ENCODE results near the gene SLC27A3.

SLC27A3 gene

DNA sequence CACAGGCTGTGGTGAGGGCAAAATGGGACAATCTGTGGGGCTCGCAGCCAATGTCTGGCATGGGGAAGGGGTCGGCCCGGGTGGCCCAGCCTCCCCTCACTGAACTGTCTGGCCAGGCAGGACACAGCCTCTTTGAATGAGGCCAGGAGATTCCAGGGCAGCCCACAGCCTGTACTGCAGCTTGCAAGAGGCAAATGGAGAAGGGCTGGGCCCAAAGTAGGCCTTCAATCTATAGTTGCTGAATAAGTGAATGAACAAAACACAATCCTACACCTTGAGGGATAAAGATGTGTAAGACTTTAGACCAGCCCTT is 23.2 kb downstream of the SLC27A3 start:
- Mint-ChIP-seq H3K27me3 (no peaks in the 10 kb centered on the region), H3K9me3 (ENCODE audit: low read depth) (no peaks in the 10 kb centered on the region), H3K4me3 (no peak overlapping the region), H3K27ac (no peak overlapping the region), H3K4me1 (ENCODE audit: low read depth) (peaks cover 16% of the 10 kb centered on the region), H3K36me3 (no peaks in the 10 kb centered on the region)

DNA sequence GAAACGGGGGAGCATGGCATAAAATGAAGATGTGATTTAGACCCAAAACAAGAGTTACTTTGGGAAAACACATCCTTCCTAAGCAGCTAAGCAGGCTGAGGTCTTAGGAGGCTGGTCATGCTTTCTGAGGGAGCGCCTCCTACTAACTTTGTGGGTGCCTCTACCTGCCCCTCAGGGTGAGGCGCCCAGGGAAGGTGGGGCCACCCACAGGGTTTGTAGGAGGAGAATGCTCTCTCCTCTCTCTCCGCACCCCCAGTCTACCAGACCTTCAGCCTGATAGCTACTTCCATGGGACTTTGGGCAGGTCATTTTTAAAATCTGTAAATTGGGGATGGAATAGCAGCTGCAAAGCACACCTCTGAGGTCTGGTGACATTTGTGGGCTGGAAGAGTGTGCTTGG is 23.8 kb downstream of the SLC27A3 start:
- Mint-ChIP-seq H3K27me3 (no peaks in the 10 kb centered on the region), H3K9me3 (ENCODE audit: low read depth) (no peaks in the 10 kb centered on the region), H3K36me3 (peaks cover 2% of the 10 kb centered on the region), H3K4me1 (ENCODE audit: low read depth) (peaks cover 21% of the 10 kb centered on the region), H3K27ac (no peak overlapping the region), H3K4me3 (no peak overlapping the region)

DNA sequence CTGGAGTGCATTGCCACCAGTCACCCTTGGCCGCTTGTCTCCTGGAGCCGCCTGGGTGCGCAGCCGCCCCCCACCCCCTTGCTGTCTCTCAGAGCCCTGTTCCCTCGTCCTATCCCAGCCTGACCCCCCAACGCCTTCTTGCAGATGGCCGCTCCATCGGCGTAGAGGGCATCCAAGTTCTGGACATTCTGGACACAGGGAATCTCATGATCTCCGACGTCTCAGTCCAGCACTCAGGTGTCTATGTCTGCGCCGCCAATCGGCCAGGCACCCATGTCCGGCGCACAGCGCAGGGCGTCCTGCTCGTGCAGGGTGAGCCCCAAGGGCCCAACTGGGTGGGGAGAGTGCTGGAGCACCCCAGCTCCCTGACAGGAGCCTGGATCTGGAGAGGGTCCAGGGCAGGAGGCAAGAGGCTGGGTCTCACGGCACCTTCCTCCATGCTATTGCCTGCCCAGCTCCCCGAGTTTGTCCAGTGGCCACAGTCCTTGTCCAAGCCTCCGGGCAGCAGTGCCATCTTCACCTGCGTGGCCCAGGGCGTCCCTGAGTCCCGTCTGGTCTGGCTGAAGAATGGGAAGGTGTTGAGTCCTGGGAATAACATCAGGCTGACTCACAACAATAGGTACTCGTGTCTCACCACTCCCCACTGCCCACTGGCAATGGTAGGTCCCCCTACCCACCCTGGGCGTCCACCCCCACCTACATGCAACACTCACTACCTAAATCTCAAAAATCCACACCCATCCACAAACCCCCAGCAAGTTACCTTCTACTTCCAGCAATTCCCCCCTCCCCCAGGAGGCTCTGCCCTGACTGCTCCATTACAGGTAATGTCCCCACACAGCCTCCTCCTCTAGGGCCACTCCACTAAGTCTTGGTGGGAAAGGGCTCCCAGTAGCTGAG is 24.6 kb downstream of the SLC27A3 start:
- no peak overlapping the region for H3K4me3 Mint-ChIP-seq
- peaks cover 25% of the 10 kb centered on the region for H3K4me1 Mint-ChIP-seq (ENCODE audit: low read depth)
- no peaks in the 10 kb centered on the region for H3K9me3 Mint-ChIP-seq (ENCODE audit: low read depth)
- no peak overlapping the region for H3K27ac Mint-ChIP-seq
- peaks cover 2% of the 10 kb centered on the region for H3K36me3 Mint-ChIP-seq
- H3K27me3 Mint-ChIP-seq: no peaks in the 10 kb centered on the region

DNA sequence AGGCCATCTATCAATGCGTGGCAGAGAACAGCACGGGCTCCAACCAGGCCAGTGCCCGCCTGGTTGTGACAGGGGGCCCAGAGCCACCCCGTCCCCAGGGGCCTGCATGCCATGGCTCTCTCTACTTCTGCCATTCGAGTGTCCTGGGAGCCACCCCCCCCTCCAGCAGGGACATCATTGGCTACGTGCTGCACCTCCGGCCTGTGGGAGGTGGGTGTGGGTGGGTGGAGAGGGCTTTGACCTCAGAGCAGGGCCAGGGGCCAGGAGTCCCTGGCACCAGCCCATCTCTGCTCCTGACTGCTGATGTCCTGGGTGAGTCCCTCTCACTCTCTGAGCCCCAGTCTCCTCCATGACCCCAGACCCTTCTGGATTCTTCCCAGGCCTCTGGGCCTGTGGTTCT is 25.3 kb downstream of the SLC27A3 start:
- Mint-ChIP-seq H3K27ac (no peak overlapping the region), H3K27me3 (no peaks in the 10 kb centered on the region), H3K4me3 (no peak overlapping the region), H3K4me1 (ENCODE audit: low read depth) (peaks cover 29% of the 10 kb centered on the region), H3K9me3 (ENCODE audit: low read depth) (no peaks in the 10 kb centered on the region), H3K36me3 (peaks cover 2% of the 10 kb centered on the region)

DNA sequence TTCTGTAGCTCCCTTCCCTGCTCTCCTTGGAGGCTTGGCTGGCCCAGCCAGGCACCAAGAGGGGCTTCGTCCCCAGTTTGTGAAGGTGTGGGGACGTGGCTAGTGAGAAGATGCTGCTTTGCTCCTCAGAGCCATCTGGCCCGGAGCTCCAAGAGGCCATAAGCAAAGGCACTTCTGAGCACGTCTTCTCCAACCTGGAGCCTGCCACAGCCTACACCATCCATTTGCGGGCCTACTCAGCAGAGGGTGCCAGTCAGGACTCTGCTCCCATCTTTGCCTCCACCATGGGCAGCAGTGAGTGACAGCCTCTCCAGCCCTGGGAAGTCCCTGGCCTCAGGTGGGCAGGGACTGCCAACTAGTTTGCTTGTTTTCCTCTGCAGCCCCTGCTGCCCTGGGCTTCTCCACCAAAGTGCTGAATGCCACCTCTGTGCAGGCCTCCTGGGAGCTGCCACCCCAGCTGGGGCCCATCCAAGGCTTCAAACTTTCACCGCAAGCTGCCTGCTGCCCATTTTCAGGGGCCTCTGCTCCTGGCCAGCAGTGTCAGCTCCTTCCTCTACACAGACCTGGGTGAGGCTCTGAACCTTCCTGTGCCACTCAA is 25.9 kb downstream of the SLC27A3 start:
- Mint-ChIP-seq H3K4me3 (no peak overlapping the region), H3K27me3 (no peaks in the 10 kb centered on the region), H3K4me1 (ENCODE audit: low read depth) (peaks cover 35% of the 10 kb centered on the region), H3K27ac (peak overlapping the region; percentile 46), H3K9me3 (ENCODE audit: low read depth) (no peaks in the 10 kb centered on the region), H3K36me3 (peaks cover 2% of the 10 kb centered on the region)

DNA sequence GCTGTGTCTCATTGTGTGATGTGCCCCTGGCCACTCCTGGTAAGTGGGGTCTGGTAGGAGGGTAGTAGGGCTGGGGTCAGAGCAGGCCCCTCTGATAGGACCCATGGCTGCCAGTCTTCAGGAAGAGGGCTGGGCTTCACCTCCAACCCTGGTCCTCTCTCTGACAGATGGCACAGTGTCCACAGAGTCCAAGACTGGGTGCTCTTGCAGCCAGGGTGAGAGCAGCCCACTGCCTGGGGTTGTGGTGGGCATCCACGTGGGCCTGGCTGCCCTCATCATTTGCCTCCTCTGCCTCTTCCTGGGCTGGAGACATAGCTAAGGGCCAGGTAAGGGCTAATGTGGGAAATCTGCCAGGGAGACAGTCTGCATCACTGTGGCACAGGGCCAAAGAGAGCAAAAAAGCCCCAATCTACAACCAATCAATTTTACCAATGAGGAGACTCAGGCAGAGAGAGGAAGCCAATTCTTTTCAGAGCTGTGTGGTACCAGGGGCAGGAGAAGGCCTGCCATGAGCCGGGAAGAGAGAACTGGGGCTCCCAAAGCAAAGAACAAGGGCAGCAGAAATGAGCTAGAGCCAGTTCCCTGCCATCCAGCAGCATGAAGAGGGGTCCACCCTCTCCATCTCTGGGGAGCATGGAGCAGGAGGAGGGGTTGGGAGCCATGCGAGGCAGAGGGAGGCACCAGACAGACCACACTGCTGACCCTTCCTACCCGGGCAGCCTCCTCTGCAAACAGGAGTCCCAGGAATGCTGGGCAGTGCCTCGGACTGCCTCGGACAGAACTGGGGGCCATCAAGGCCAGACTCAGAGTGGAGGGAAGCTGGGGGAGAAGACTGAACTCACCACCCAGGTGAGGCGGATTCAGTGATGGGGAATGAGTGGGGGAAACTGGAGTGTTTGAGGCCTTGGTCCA is 26.8 kb downstream of the SLC27A3 start:
- Mint-ChIP-seq H3K4me3 (no peak overlapping the region), H3K36me3 (peaks cover 2% of the 10 kb centered on the region), H3K9me3 (ENCODE audit: low read depth) (no peaks in the 10 kb centered on the region), H3K27ac (peak overlapping the region; percentile 17), H3K4me1 (ENCODE audit: low read depth) (peaks cover 38% of the 10 kb centered on the region), H3K27me3 (no peaks in the 10 kb centered on the region)

DNA sequence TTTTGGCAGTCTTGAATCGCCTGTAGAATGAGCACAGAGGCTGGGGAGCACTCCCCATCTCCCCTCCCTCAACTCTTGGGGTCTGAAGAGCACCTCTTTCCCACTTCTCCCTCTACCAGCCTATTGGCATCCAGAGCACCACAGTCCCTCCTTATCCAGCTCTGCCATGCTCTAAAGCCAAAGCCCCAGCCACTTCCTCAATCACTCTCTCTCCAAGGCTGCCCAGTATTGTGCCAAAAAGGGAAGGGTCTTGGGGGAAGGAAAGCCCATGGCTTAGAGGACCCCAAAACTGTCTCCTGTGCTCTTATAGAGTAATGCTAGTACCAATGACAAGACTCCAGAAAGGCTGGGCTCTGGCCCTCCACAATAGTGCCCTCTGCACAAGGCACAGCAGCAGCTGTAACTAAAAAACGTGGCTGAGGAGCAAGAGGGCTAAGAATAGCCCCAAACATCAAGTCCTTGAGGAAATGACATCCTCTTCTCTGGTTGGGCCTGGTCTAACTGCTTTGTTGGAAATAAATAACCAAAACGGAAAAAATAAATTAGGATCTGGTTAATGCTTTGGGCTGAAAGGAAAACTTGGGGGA is 28.4 kb downstream of the SLC27A3 start:
- H3K4me1 Mint-ChIP-seq (ENCODE audit: low read depth): peaks cover 35% of the 10 kb centered on the region
- no peaks in the 10 kb centered on the region for H3K9me3 Mint-ChIP-seq (ENCODE audit: low read depth)
- no peaks in the 10 kb centered on the region for H3K27me3 Mint-ChIP-seq
- peak overlapping the region; percentile 78 for H3K27ac Mint-ChIP-seq
- peaks cover 2% of the 10 kb centered on the region for H3K36me3 Mint-ChIP-seq
- peak overlapping the region; percentile 38 for H3K4me3 Mint-ChIP-seq

DNA sequence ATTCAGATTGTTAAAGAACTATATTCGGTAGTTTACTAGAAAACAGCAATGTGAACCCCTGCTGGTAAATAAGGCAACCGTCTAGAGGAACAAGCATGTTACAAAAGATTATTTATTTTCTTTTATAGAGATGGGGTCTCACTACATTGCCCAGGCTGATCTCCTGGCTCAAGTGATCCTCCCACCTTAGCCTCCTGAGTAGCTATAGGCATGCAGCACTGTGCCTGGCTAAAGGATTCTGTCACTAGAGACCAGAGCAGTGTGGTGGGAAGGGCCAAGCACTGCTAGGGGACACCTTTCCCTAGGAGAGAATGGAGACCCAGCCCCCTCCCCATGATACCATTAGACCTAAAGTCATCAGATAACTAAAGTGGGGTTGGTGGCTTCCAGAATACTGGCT is 28.9 kb downstream of the SLC27A3 start:
- no peaks in the 10 kb centered on the region for H3K27me3 Mint-ChIP-seq
- H3K27ac Mint-ChIP-seq: peak overlapping the region; percentile 79
- H3K4me3 Mint-ChIP-seq: no peak overlapping the region
- H3K36me3 Mint-ChIP-seq: peaks cover 2% of the 10 kb centered on the region
- H3K4me1 Mint-ChIP-seq (ENCODE audit: low read depth): peaks cover 35% of the 10 kb centered on the region
- no peaks in the 10 kb centered on the region for H3K9me3 Mint-ChIP-seq (ENCODE audit: low read depth)

DNA sequence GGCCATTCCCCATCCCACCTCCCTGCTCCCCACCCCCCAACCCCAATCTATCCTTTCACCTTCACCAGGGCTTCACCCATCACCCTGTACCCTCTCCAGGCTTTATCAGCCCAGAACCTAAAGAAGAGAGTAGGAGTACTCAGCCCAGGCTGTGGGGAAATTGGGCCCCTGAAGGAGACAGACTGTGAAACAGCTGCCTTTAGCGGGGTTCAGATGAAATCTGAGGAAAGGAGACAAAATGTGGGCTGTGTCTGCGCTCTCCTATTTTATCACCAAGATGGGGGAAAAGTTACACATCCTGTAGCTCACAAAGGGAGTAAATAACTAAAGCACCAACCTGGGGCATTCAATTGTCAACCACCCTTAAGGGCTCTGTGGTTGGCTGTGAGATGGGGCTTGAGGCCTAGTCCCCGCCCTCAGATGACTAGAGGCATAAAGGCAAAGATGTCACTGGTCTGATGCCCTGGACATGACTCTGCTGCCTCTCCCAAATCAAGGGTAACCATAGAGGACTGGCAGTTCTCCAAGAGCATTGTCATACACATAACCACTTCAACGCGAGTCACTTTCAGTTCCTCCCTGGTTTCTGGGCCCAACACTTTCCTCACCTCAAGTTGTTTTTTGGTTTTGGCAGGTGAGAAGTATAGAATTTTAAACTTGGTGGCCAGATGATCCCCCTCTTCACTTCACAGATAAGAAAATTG is 30.0 kb downstream of the SLC27A3 start:
- peaks cover 35% of the 10 kb centered on the region for H3K4me1 Mint-ChIP-seq (ENCODE audit: low read depth)
- peak overlapping the region; percentile 92 for H3K27ac Mint-ChIP-seq
- H3K4me3 Mint-ChIP-seq: peak overlapping the region; percentile 68
- H3K9me3 Mint-ChIP-seq (ENCODE audit: low read depth): no peaks in the 10 kb centered on the region
- no peaks in the 10 kb centered on the region for H3K27me3 Mint-ChIP-seq
- H3K36me3 Mint-ChIP-seq: peaks cover 4% of the 10 kb centered on the region

DNA sequence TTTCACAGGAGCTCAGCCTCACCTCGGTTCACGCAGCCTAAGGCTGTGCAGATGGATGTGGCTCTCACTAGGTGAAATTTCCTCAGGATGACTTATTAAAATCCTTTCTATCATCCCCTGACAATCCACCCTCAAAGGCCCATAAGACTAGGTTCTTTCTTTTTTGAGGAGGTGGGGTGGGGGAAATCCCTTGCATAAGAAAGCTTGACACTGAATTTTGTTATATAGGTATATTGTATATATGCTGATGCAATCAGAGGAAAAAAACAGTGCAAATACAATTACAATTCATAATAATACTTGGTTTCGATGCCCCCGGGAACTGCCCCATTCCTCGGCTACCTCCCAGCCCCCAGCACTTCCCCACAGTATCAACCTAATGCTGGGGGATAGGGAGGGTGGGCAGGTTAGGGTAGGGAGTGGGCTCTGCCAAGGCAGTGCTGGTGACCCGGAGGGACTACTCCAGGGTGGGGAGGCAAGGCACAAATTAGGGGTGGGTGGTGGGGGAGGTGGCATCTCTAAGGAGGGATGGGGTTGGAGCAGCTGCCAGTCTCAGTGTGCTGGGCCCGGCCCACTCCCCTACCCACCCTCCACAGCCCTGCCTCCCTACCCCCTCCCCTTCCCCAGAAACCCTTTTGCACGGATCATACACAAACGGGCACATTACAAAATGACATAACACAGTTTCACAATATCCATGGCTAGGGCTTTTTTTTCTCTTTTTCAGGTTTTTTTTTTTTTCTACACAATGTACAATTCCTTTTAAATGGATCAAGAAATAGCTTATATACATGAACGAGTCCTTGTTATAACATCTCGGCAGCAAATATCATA is 30.9 kb downstream of the SLC27A3 start:
- Mint-ChIP-seq H3K36me3 (peaks cover 5% of the 10 kb centered on the region), H3K27ac (peak overlapping the region; percentile 92), H3K27me3 (no peaks in the 10 kb centered on the region), H3K4me1 (ENCODE audit: low read depth) (peaks cover 35% of the 10 kb centered on the region), H3K9me3 (ENCODE audit: low read depth) (no peaks in the 10 kb centered on the region), H3K4me3 (peak overlapping the region; percentile 68)

DNA sequence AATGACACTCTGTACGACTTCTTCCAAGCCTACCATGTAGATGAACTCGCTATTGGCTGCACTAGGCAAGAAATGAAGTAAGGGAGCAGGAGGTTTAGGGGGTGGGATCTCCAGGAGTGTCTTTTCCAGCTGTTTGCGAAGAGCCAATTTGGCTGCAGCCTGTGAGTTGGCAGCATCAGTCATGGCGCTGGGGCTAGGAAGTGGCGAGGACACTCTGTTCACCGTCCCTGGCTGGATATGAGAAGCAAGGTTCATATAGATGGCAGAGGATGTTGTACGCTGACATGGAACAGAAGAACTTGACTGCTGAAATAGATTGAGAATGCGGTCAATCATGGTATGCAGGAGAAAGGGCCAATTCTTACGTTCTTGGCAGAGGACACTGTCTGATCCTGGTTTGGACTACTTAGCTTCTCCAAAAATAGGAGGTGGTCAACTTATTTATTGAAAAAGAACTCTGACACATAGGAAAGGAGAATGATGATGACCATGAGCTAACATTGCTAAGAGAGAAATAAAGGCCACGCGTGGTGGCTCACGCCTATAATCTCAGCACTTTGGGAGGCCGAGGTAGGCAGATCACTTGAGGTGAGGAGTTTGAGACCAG is 41.2 kb downstream of the SLC27A3 start:
- Mint-ChIP-seq H3K36me3 (peaks cover 8% of the 10 kb centered on the region), H3K27me3 (no peaks in the 10 kb centered on the region), H3K4me3 (no peak overlapping the region), H3K4me1 (ENCODE audit: low read depth) (peaks cover 3% of the 10 kb centered on the region), H3K9me3 (ENCODE audit: low read depth) (no peaks in the 10 kb centered on the region), H3K27ac (peak overlapping the region; percentile 2)

DNA sequence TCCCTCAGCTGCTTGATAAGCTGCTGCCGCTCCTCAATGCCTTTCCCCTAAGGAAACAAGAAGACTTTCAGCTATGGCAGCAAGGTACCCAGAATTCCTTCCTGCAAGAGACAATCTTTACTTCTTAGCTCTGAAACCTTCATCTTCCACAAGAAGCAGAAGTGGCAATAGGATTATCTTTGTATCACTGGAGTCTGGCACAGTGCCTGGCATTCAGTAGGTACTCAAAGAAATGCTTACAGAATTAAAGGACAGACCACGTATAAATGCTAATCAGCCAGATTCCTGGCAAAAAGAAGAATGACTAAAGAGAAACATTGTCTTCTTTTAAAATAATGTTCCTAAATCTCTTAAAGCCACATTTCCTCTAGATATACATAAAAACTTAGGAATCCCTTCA is 43.7 kb downstream of the SLC27A3 start:
- Mint-ChIP-seq H3K36me3 (peaks cover 7% of the 10 kb centered on the region), H3K4me1 (ENCODE audit: low read depth) (peaks cover 3% of the 10 kb centered on the region), H3K9me3 (ENCODE audit: low read depth) (no peaks in the 10 kb centered on the region), H3K27ac (peak overlapping the region; percentile 48), H3K4me3 (no peak overlapping the region), H3K27me3 (no peaks in the 10 kb centered on the region)

DNA sequence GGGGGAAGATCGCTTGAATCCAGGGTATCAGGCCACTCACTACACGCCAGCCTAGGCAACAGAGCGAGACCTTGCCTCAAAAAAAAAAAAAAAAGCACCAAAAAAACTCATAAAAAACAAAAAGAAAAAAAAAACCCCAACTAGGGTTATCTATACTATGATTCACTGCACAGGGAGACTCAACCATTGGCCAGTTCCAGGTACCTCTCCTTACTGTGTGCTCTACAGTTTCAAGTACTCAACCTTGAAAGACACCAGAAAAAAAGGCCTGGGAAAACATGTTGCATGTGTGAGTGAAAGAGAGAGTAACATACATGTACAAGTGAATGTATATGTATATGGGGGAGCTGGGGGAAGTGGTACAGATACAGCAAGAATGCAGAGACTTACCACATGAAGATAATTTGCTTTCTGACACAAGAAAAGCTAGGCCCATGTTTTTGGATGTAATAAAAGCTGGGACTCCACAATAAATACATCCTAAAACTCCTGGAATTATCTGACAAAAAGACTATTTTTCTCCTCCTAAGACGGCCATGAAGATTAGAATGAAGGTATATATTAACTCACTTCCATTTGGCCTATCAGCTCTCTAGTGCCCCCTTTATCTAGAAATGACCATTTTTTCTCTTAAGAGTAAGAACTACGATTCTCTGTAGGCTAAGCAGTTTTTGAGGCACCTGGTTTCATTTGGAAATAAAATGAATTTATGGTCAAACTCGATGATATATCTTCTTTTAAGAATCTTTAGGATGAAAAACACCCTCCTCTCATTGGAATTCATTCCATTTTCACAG is 52.2 kb downstream of the SLC27A3 start:
- Mint-ChIP-seq H3K36me3 (no peaks in the 10 kb centered on the region), H3K27ac (peak overlapping the region; percentile 41), H3K9me3 (ENCODE audit: low read depth) (no peaks in the 10 kb centered on the region), H3K4me3 (no peak overlapping the region), H3K4me1 (ENCODE audit: low read depth) (peaks cover 8% of the 10 kb centered on the region), H3K27me3 (no peaks in the 10 kb centered on the region)

All from activated naive CD8-positive, alpha-beta T cell (primary cell).